Liver (tissue), 9 donors: Measurements from ENCODE around the gene CYP2S1. TPM values are rescaled to one million over a fixed set of nuclear protein-coding genes. Genes with fewer than 3 reads are reported as not detected.

Experiments used
- DNase-seq: peaks from one replicate; pipeline ENCODE4 v3.0.0-alpha.2; 2017; ENCODE audit warnings: low spot score
- H3K27ac ChIP-seq, 2 donors: one replicate each; pipeline ENCODE4 v1.7.0; 2013; ENCODE audit warnings: inconsistent platforms in 2 of 2, low read length in 2 of 2, control low read depth in 1 of 2, low read depth in 1 of 2, mild to moderate bottlenecking in 1 of 2
- H3K27me3 ChIP-seq, 4 donors: one replicate each; pipeline versions ENCODE4 v1.6.1 to v1.7.0; 2013; ENCODE audit warnings: low read length in 3 of 4, inconsistent platforms in 1 of 4, mild to moderate bottlenecking in 1 of 4, moderate library complexity in 1 of 4; ENCODE audit not compliant: control insufficient read depth in 4 of 4, insufficient read depth in 4 of 4
- H3K36me3 ChIP-seq, 4 donors: one replicate each; pipeline versions ENCODE4 v1.6.1 to v1.7.0; 2013; ENCODE audit warnings: low read length in 3 of 4, mild to moderate bottlenecking in 3 of 4, low read depth in 1 of 4, moderate library complexity in 1 of 4; ENCODE audit not compliant: control insufficient read depth in 4 of 4, insufficient read depth in 3 of 4
- H3K4me1 ChIP-seq, 4 donors: one replicate each; pipeline versions ENCODE4 v1.6.1 to v1.7.0; 2013; ENCODE audit warnings: low read length in 3 of 4, mild to moderate bottlenecking in 3 of 4, moderate library complexity in 1 of 4; ENCODE audit not compliant: control insufficient read depth in 4 of 4, insufficient read depth in 4 of 4
- H3K4me3 ChIP-seq, 3 donors: one replicate each; pipeline versions ENCODE4 v1.6.1 to v1.7.0; 2013; ENCODE audit warnings: low read length in 3 of 3, control low read depth in 1 of 3, low read depth in 1 of 3, mild to moderate bottlenecking in 1 of 3
- H3K9ac ChIP-seq, 2 donors: one replicate each; pipeline ENCODE4 v1.7.0; 2013; ENCODE audit warnings: low read length in 2 of 2, mild to moderate bottlenecking in 2 of 2, moderate library complexity in 2 of 2, control low read depth in 1 of 2, low read depth in 1 of 2
- H3K9me3 ChIP-seq, 4 donors: one replicate each; pipeline versions ENCODE4 v1.6.1 to v1.7.0; 2013; ENCODE audit warnings: low read length in 3 of 4; ENCODE audit not compliant: control insufficient read depth in 4 of 4
- ATF3 ChIP-seq: IDR thresholded peaks from 2 replicates; pipeline ENCODE4 v1.6.1; 2016; ENCODE audit warnings: antibody characterized with exemption
- CTCF ChIP-seq: fragments of 150-350 bp; IDR thresholded peaks from 2 replicates; pipeline ENCODE4 v1.5.1; 2017; ENCODE audit warnings: improper control_type of control experiment, low read depth, low read length; ENCODE audit not compliant: missing input control
- EGR1 ChIP-seq, 2 donors: IDR thresholded peaks; 2 replicates each; pipeline ENCODE4 v1.6.1; 2016 to 2018; ENCODE audit warnings: antibody characterized with exemption in 2 of 2, low read depth in 2 of 2
- FOXA1 ChIP-seq: IDR thresholded peaks from 2 replicates; pipeline ENCODE4 v1.6.1; 2016; ENCODE audit warnings: antibody characterized with exemption
- FOXA2 ChIP-seq: IDR thresholded peaks from 2 replicates; pipeline ENCODE4 v1.6.1; 2016; ENCODE audit warnings: antibody characterized with exemption
- GABPA ChIP-seq, 2 donors: IDR thresholded peaks in 1 of 2; conservative IDR thresholded peaks in 1 of 2; 2 replicates each; pipeline ENCODE4 v1.6.1; 2016; ENCODE audit warnings: antibody characterized with exemption in 2 of 2, mild to moderate bottlenecking in 1 of 2, moderate library complexity in 1 of 2
- HNF4A ChIP-seq, 2 donors: conservative IDR thresholded peaks; 2 replicates each; pipeline ENCODE4 v1.6.1; 2016; ENCODE audit warnings: antibody characterized with exemption in 2 of 2, mild to moderate bottlenecking in 2 of 2
- JUND ChIP-seq, 2 donors: IDR thresholded peaks; 2 replicates each; pipeline ENCODE4 v1.6.1; 2016; ENCODE audit warnings: antibody characterized with exemption in 2 of 2
- MAX ChIP-seq: IDR thresholded peaks from 2 replicates; pipeline ENCODE4 v1.6.1; 2016; ENCODE audit warnings: antibody characterized with exemption
- NR2F2 ChIP-seq: IDR thresholded peaks from 2 replicates; pipeline ENCODE4 v1.6.1; 2016; ENCODE audit warnings: antibody characterized with exemption
- RAD21 ChIP-seq, 2 donors: IDR thresholded peaks; 2 replicates each; pipeline ENCODE4 v1.6.1; 2016; ENCODE audit warnings: antibody characterized with exemption in 2 of 2, mild to moderate bottlenecking in 2 of 2
- REST ChIP-seq: IDR thresholded peaks from 2 replicates; pipeline ENCODE4 v1.6.1; 2016; ENCODE audit warnings: antibody characterized with exemption, mild to moderate bottlenecking
- RXRA ChIP-seq, 2 donors: IDR thresholded peaks; 2 replicates each; pipeline ENCODE4 v1.6.1; 2017 to 2018; ENCODE audit warnings: antibody characterized with exemption in 2 of 2, mild to moderate bottlenecking in 1 of 2
- YY1 ChIP-seq: IDR thresholded peaks from 2 replicates; pipeline ENCODE4 v1.6.1; 2016; ENCODE audit warnings: antibody characterized with exemption, mild to moderate bottlenecking
- ZBTB33 ChIP-seq: IDR thresholded peaks from 2 replicates; pipeline ENCODE4 v1.6.1; 2016; ENCODE audit warnings: antibody characterized with exemption
- WGBS: extraction: QIAGEN DNeasy Blood & Tissue Kit; methylation state at CpG from one replicate; pipeline ENCODE4 v1.1.7; 2013; 5-methylcytosine and 5-hydroxymethylcytosine counted together
- polyA plus RNA-seq, 2 donors: library from polyadenylated mRNA; stranded (reverse) in 1 of 2; unstranded in 1 of 2; fragments of 200-250 nt in 1 of 2; fragments of >200 nt in 1 of 2; fragmentation: Nextera tagmentation in 1 of 2; extraction: Ambion mirVana in 1 of 2; gene quantifications; one replicate each; pipeline versions ENCODE4 v1.2.1 to v1.2.3, GENCODE V29; 2013 to 2015
- total RNA-seq, 2 donors: library from RNA; depleted of rRNA; stranded (reverse); fragments of >200 nt; gene quantifications; one replicate each; pipeline ENCODE4 v1.2.3, GENCODE V29; 2014
- donor health status: healthy.
- donor health status: healthy.
- donor health status: healthy.
- donor health status: healthy.
- donor health status: healthy.

The CYP2S1 gene
- total and polyA plus RNA-seq, 4 donors = 0.35 to 1.9 (median 1.5) TPM

GRCh38 chr19:41195675-41196497, 2.9 kb downstream of the CYP2S1 start:
- 75% methylated on average over 10 of the region's 10 CpGs for WGBS
- Histone ChIP-seq H3K27me3 (peaks cover 0 to 2% (median 2%) of the 10 kb centered on the region in 4 donors), H3K9ac (no peak overlapping the region), H3K9me3 (no peaks in the 10 kb centered on the region), H3K27ac (no peak overlapping the region), H3K4me3 (no peak overlapping the region), H3K36me3 (no peaks in the 10 kb centered on the region), H3K4me1 (peaks cover 0 to 11% (median 1%) of the 10 kb centered on the region in 4 donors)
- no peak for DNase-seq
- no peak for TF ChIP-seq ATF3
- TF ChIP-seq FOXA2 = no peak
- TF ChIP-seq FOXA1 = no peak
- TF ChIP-seq REST = no peak
- TF ChIP-seq EGR1 (IDR thresholded peaks at IDR 0.05; ENCODE audit: low read depth in 2 of 2) = no peak
- TF ChIP-seq RXRA (IDR thresholded peaks at IDR 0.05) = no peak
- no peak for TF ChIP-seq NR2F2
- no peak for TF ChIP-seq JUND (IDR thresholded peaks at IDR 0.05)
- no peak for TF ChIP-seq GABPA (IDR thresholded peaks at IDR 0.05 in 1 of 2, conservative IDR thresholded peaks at IDR 0.05 in 1 of 2)
- TF ChIP-seq YY1 = no peak
- no peak for TF ChIP-seq CTCF
- TF ChIP-seq RAD21 (IDR thresholded peaks at IDR 0.05) = no peak
- TF ChIP-seq ZBTB33 = no peak

GRCh38 chr19:41198559-41198958, 5.5 kb downstream of the CYP2S1 start:
- Histone ChIP-seq H3K4me3 (no peak overlapping the region), H3K9ac (no peak overlapping the region), H3K9me3 (no peaks in the 10 kb centered on the region), H3K36me3 (no peaks in the 10 kb centered on the region), H3K27ac (no peak overlapping the region), H3K4me1 (peaks cover 0 to 2% (median 0%) of the 10 kb centered on the region in 4 donors), H3K27me3 (peaks cover 0 to 2% (median under 1%) of the 10 kb centered on the region in 4 donors)
- no peak for DNase-seq
- 77% methylated on average over 11 of the region's 11 CpGs for WGBS
- TF ChIP-seq CTCF (no peak), HNF4A (conservative IDR thresholded peaks at IDR 0.05) (no peak), RXRA (IDR thresholded peaks at IDR 0.05) (no peak), JUND (IDR thresholded peaks at IDR 0.05) (no peak), FOXA1 (no peak), NR2F2 (no peak), MAX (no peak), REST (no peak)
